ENCODE data around the gene GGA1.
"Not testable (repeated sequence)": the region's sequence is repeated elsewhere in the genome, so short reads cannot be mapped to it uniquely, and the experiment has no call there.

The GGA1 gene

DNA sequence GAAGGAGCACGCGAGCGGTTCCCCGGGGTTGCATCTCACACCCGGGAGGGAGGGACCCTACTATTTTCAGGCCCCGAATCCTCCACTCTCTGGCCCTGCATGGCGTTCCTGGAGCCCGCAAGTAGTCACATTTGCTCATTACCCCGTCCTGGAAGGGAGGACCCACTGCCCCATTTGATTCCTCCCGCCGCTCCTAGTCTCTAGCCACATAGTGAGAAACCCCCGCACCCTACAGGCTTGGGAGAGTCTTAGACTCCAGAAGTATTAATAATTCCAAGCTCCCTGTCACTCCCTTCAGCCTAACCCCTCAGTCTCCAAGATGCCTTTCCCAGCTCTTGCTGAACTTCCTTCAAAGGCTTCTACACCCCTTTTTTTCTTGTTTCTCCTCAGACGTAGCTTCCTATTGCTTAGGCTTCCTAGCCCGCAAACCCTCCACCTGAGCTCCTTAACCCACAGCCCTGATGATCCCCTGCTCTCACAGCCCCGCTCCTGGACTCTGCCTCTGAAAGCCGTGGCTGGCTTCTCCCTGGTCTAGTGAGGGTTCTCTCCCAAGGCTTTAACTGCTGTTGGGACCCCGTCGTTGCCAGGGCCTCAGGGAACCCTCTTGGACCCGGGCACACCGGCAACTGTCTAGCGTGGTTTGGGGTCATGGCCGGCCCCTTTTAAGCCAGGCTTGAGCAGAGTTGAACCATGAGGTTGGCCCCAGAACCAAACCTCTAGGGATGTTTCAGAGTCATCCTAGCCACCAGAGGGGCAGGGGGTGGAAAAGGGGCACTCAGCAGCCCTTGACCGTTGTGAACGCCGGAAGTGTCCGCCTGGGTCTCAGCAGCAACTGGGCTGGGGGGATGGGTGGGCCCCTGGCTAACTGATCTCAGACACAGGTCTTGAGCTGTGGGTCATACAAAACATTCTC lies 862 bp downstream of the GGA1 start:
- no peak for DNase-seq (ENCODE audit: low spot score)

DNA sequence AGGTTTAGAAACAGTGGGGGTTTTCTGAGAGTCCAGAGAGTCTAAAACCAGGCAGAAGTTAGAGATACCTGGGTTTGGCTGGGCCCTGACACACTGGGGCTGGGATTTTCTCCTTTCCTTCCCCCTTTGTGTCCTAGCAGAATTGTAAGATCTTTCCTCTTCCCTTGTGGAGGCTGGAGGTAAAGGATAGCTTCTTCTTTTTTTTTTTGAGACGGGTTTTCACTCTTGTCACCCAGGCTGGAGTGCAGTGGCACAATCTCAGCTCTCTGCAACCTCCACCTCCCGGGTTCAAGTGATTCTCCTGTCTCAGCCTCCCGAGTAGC lies 1.5 kb downstream of the GGA1 start:
- DNase-seq (ENCODE audit: low spot score) = not testable (repeated sequence)

DNA sequence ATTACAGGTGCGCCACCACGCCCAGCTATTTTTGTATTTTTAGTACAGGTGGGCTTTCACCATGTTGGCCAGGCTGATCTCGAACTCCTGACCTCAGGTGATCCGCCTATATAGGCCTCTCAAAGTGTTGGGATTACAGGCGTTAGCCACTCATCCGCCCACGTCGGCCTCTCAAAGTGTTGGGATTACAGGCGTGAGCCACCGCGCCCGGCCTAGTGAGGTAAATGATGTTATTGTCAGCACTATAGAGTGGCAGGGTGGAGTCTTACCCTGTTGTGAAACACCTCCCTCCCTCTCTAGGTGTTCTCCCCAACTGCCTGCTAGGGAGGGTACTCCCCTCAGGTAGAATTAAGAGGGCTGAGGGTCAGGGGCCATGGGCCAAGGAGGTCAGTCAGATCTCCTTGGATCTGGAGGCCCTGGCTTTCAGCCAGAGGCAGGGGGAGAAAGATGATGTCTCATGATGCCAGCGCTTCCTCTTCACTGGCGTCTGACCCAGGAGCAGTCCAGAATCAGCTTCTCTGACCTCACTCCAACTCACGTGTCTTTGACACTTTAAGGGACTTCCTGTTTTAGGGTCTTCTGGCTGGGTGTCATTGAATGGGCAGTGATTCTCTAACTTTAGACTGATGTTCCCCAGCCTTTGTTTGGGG lies 2.0 kb downstream of the GGA1 start:
- no peak for DNase-seq (ENCODE audit: low spot score)

DNA sequence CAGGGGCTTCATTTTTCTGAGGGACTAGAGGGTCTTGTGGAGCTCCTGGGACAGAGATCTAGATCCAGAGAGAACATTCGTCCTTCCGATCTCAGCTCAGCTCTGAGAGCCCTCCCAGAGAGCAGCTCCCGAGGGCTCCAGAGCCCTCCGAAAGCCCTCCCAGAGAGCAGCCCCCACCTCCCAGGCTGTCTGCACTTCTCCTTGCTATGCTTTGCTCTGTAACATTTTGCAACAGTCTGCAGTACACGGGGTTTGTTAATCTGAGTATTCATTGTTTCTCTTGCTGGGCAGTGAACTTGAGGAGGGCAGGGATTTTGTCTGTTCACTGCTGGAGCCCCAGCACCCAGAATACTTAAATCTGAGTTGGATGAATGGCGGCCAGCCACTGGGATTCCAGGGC lies 2.6 kb downstream of the GGA1 start:
- no peak for DNase-seq (ENCODE audit: low spot score)

DNA sequence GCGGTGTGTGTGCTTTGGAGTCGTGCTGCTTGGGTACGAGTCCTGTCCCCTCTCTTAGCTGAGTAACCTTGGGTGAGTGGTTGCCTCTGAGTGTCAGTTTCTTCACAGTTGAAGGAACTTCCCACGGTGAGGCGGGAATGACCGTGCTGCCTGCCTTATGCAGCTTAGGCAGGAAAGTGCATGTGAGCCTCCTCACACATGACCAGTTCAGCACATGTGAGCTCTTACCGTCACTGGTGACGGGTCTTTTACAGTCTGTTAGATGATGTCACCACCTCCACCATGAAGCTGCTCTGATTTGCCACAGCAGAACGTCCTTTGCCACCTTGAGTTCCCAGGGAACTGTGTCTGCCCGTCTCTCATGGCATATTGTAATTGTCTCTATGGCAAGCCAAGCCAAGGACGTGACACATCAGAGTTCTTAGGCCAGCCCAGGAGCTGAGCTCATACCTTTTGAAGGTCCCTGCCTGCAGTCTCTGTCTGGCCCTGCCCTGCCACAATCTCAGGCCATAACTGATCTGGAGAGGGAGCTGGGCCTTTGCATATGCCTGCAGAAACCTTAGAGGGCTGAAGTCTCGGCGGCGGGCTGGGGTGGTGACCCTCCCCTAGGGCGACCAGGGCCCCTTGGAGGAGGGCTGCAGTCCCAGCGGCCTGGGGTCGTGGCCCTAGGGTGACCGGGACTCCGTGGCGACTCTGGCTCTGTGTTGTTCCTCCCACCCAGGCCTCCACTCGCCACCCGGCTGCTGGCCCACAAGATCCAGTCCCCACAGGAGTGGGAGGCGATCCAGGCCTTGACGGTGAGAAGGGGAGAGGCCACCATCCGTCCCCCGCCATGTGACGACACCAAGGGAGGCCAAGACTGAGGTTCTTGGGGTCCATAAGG lies 7.8 kb downstream of the GGA1 start:
- DNase-seq (ENCODE audit: low spot score) = no peak

DNA sequence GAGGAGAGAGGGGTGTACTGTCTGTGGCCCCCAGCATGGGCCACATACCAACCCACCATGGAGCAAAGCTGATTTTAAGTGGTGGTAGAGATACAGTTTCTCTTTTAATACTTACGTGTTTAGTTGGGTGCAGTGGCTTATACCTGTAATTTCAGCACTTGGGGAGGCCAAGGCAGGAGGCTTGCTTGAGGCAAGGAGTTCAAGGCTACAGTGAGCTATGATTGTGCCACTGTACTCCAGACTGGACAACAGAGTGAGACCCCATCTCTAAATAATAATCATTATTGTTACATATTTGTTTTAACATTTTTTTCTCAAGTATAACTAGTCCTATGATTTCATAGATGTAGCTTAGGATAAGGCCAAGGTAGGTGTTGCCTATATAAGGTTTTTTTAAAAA lies 8.8 kb downstream of the GGA1 start:
- DNase-seq (ENCODE audit: low spot score) = no peak

DNA sequence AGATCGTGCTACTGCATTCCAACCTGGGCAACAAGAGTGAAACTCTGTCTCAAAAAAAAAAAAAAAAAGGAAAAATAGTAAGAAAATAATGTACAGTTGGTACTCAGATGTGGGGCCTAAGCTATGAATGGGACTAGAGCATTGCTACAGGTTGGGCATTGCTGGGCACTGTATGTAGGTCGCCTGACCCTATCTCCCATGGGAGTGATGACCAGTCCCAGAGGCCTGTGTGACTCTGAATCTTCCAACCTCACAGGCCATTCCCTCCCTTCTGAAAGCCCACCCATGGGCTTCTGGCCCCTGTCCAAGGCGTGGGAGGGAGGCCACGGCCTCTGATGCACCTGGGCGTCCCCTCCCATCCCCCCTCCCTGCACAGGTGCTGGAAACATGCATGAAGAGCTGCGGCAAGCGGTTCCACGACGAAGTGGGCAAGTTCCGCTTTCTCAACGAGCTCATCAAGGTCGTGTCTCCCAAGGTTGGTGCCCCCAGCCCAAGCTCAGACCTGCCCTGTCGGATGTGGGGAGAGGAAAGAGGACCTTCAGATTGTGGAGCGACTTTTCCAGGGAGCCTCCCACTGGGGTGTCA lies 9.5 kb downstream of the GGA1 start:
- no peak for DNase-seq (ENCODE audit: low spot score)

DNA sequence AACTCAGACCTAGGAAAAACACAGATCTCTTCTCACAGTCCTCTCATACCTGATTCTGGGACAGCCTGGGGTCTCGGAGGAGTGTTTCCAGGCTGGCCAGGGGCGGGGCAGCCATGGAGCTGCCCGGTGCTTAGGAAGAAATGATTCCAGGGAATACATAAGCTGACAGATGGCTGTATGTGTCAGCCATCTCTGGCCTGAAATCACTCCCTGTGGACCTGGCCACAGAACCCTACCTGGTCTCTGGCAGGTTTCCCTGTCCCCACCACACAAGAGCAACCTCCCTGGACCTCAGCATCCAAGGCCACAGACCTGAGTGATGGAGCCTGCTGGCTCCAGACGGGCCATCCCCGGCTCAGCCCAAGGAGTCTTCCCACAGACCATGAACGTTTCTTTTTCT lies 10.0 kb downstream of the GGA1 start:
- DNase-seq (ENCODE audit: low spot score) = no peak

DNA sequence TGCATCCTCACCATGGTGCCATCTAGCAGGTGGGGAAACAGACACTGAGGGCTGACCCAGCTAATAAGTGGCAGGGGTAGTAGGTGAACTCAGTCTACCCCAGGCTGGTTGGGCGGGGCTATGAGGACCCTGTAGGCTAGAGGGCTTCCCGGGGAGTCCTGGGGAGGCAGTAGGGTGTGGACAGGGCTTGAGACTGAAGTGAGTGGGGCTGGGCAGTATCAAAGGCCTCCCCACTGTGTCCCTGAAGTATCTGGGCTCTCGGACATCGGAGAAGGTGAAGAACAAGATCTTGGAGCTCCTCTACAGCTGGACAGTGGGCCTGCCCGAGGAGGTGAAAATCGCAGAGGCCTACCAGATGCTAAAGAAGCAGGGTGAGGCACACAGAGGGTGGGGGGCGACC lies 11.4 kb downstream of the GGA1 start:
- no peak for DNase-seq (ENCODE audit: low spot score)

DNA sequence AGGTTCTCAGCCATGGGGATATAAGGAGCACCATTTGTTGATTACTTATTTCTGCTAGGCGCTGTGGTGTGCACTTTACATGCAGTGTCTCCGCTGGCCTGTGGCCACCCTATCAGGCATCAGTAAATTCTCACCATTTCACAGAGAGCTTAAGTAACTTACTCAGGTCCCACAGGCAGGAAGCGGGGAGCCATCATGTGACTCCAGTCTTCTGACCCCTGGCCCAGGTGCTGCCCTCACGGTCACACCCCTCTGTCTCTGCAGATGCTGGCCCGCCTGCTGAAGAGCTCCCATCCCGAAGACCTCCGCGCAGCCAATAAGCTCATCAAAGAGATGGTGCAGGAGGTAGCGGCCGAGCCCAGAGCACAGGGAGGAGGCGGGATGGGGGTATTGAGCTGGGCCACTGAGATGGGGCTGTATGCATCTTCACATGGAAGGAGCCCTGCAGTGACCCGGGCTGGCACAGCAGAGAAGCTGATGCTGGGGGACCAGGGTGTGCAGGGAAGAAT lies 12.8 kb downstream of the GGA1 start:
- no peak for DNase-seq (ENCODE audit: low spot score)

DNA sequence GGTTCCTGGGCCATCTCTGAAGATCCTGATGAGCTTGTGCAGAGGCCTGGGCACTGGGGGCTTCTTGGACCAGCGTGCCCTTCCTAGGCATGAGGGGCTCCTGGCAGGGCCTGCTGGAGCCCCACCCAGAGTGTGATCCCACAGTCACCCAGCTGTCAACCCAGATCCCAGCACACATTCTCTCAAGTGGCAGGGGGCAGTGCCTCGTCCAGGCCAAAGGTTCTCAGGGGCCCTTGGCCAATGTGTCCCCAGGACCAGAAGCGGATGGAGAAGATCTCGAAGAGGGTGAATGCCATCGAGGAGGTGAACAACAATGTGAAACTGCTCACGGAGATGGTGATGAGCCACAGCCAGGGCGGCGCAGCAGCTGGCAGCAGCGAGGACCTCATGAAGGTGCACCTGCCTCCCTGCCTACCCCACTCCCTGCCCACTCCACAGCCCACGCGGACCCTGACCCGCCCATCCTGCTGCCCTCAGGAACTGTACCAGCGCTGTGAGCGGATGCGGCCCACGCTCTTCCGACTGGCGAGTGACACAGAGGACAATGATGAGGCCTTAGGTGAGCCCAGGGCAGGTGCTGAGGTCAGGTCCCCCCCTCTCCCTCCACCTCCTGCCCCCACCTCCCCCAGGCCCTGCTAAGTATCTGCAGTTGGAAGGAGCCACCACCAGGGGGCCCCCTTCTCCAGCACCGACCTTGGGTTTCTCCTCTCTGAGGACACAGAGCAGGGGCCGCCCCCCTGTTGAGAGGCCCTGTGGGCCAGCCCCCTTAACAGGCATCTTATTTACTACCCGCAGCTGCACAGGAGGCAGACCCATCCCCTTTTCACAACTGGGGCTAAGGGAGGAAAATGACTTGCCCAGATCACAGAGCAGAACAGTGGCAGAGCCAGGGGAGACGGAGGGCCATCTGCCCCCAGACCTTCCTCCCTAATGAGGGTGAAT lies 14.7 kb downstream of the GGA1 start:
- peak; percentile 76 for DNase-seq (ENCODE audit: low spot score)

DNA sequence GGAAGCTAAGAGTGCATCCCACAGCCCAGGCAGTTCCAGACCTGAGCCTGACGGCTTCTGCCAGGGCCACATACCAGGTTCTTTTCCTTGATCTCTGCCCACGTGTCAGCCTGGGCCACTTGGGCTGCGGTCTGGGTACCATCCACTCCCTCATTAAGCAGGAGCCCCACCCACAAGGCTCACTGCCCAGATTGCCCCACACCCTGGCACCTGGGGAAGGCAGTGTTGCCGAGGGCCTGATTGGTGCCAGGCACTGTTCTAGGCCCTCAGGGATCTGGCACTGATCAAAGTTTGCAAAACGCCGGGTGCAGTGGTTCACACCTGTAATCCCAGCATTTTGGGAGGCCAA lies 15.4 kb downstream of the GGA1 start:
- DNase-seq (ENCODE audit: low spot score) = no peak

DNA sequence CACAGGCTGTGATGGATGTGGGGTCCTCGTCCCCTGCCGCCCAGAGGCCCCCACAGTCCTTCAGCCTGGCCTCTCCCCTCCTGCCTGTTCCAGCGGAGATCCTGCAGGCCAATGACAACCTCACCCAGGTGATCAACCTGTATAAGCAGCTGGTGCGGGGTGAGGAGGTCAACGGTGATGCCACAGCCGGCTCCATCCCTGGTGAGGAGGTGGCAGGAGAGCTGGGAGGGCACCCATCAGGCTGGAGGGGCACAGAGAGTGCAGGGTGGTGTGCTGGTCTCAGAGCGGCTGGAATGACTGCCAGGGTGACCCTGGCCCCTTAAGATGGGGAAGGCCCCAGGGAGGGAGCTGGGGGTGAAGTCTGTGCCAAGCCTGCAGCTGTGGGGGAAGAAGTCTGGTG lies 16.2 kb downstream of the GGA1 start:
- DNase-seq (ENCODE audit: low spot score) = no peak

DNA sequence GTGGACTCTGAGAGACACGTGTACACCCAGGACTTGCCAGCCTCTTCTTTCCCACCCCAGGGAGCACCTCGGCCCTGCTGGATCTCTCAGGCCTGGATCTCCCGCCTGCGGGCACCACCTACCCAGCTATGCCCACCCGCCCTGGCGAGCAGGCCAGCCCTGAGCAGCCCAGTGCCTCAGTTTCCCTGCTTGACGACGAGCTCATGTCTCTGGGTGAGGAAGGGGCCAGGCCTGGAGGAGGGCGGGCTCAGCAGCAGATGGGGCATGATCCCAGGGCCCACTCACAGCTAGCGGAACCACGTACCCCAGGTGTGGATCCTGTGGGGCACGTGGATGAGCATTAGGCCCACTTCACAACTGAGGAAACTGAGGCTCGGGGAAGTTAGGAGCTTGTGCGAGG lies 17.1 kb downstream of the GGA1 start:
- no peak for DNase-seq (ENCODE audit: low spot score)

DNA sequence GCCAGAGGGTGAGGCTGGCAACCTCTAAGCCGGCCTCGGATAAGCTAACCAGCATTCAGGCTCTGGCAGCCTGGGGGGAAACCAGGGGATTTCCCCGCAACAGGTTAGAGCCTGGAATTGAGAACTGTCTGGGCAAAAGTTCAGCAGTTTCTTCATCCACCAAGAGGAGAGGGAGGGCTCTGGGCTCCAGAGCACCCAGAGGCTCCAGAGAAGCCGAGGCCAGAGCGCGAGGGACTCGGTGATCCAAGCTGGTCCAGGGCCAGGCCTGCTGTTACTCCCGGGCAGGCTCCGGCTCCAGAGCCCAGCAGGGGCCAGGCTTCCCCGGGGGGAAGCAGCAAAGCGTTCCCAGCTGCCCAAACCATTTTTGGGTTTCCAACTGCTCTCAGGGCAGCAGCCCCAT lies 17.5 kb downstream of the GGA1 start:
- DNase-seq (ENCODE audit: low spot score) = no peak

DNA sequence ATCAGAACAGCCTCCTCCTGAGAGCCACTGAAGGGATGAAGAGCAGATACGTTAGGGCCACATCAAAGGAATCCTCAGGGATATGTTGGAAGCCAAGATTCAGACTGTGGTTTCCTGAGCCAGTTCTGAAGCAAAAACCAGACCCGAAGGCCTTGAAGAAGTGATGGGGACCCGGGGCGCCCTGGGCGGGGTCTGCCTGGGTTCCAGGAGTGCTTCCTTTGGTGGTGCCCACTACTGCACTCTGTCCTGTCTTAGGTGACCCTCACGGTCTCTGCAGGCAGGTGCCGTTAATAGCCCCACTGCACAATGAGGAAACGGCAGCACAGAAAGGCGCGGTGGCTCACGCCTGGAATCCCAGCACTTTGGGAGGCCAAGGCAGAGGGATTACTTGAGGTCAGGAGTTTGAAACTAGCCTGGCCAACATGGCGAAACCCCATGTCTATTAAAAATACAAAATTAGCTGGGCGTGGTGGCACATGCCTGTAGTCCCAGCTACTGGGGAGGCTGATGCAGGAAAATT lies 18.0 kb downstream of the GGA1 start:
- DNase-seq (ENCODE audit: low spot score) = no peak

DNA sequence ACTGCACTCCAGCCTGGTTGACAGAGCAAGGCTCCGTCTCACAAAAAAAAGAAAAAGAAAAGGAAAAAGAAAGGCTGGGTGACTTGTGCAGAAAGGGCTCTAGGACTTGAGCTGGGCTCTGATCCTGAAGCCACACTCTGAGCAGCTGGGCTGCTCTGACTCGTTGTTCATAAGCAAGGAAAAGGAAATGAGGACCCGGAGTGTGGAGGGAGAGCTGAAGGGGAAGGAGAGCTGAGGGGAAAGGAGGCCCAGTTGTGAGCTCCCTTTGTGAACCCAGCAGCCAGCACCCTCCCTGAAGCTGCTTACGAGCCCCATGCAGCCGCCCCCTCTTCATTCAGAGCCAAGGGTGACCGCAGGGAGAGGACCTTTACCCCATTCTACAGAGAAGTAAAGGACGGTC lies 18.5 kb downstream of the GGA1 start:
- no peak for DNase-seq (ENCODE audit: low spot score)

DNA sequence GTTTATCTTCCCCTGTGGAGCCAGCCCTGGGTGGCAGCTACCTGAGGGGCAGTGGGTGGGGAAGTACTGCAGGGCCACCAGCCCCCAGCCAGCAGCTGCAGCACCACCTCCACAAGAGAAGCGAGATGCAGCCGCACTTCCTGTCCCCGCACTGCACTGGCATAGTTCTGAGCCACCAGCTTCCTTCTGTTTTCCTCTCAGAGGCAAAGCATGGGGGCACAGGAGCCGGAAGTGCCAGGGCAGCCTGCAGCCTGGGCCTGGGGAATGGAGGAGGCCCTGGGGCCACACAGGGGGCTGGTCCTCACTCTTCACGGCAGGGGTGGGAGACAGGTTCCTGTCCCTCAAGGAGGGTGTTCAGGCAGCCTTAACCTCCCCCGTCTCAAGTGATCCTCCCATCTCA lies 18.9 kb downstream of the GGA1 start:
- peak; percentile 50 for DNase-seq (ENCODE audit: low spot score)

DNA sequence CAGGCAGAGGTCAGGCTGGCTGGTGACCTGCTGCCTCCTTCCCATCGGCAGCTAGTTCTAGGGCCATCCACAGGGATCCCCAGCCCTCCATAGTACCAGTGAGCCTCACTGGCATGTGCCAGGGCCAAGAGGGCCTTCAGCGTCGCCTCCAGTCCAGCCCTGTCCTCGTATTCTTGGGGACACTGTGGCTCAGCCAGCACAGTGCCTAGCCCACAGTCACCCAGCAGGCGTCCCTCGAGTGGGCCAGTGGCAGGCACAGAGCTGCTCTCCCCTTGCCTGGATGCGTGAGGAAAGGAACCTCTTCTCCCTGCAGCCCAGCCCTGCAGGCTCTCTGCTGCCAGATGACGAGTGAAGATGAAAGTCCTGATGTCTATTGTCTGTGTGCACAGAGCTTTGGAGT lies 20.2 kb downstream of the GGA1 start:
- DNase-seq (ENCODE audit: low spot score) = no peak

DNA sequence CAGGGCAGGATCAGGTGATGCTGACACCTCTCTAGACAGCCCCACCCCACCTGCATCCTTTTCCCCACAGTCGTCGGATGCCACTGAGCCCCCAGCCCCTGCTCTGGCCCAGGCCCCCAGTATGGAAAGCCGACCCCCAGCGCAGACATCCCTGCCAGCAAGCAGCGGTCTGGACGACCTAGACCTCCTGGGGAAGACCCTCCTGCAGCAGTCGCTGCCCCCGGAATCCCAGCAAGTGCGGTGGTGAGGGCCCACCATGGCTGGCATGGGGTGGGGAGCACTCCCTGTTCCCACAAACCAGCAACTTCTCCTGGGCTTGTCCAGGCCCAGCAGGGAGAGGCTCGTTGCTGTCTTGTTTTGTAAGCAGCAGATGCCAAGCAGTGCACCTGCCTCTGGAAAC lies 21.3 kb downstream of the GGA1 start:
- no peak for DNase-seq (ENCODE audit: low spot score)

DNA sequence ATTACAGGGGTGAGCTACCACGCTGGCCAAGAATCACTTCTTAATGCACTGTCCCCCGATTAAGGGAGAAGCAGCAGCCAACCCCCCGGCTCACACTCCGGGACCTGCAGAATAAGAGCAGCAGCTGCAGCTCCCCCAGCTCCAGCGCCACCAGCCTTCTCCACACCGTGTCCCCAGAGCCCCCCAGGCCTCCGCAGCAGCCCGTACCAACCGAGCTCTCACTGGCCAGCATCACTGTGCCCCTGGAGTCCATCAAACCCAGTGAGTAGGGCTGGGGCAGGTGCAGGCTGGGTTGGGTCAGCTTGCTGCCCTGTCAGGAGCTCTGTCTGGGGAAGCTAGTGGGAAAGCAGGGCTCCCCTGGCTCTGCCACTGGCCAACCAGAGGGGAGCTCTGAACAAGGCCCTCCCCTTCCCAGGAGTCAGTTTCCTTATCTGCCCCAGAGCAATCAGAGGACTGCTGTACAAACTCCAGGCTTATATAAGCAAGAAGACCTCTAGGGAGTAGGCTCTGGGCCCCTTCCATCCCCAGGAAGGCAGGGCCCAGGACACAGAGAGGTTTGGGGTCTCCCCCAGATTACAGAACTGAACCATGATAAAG lies 22.3 kb downstream of the GGA1 start:
- DNase-seq (ENCODE audit: low spot score) = no peak
